GM21825 (cell line): ENCODE measurements around the gene CMTM5.
"Not testable (repeated sequence)": the region's sequence is repeated elsewhere in the genome, so short reads cannot be mapped to it uniquely, and the experiment has no call there.

ENCODE experiments used
- ATAC-seq: cut with Tn5 transposase; IDR thresholded peaks from one replicate; pipeline ENCODE4 v1.9.1; 2021; ENCODE audit warnings: mild to moderate bottlenecking, moderate library complexity; ENCODE audit not compliant: unreplicated experiment

The CMTM5 gene

GRCh38 chr14:23377573-23378563 lies 1.0 kb downstream of the CMTM5 start:
- ATAC-seq, result no peak

GRCh38 chr14:23378612-23379220 lies 1.9 kb downstream of the CMTM5 start:
- ATAC-seq, result no peak

- no peak for ATAC-seq
Measured at GRCh38 chr14:23379366-23380196, 2.7 kb downstream of the CMTM5 start.

- no peak for ATAC-seq
Measured at GRCh38 chr14:23380197-23380914, 3.5 kb downstream of the CMTM5 start.

- no peak for ATAC-seq
Measured at GRCh38 chr14:23380976-23381375, 4.1 kb downstream of the CMTM5 start.

- no peak for ATAC-seq
Measured at GRCh38 chr14:23381871-23382270, 5.0 kb downstream of the CMTM5 start.

- ATAC-seq, result no peak
Measured at GRCh38 chr14:23382276-23382675, 5.4 kb downstream of the CMTM5 start.

GRCh38 chr14:23382731-23383440 lies 6.0 kb downstream of the CMTM5 start:
- ATAC-seq, result no peak

- ATAC-seq, result no peak
Measured at GRCh38 chr14:23384364-23385080, 7.7 kb downstream of the CMTM5 start.

- ATAC-seq, result no peak
Measured at GRCh38 chr14:23385244-23385641, 8.4 kb downstream of the CMTM5 start.

GRCh38 chr14:23385642-23386265 lies 8.9 kb downstream of the CMTM5 start:
- ATAC-seq, result no peak

- ATAC-seq, result not testable (repeated sequence)
Measured at GRCh38 chr14:23386266-23386657, 9.4 kb downstream of the CMTM5 start.

- no peak for ATAC-seq
Measured at GRCh38 chr14:23386999-23387398, 10.2 kb downstream of the CMTM5 start.

- ATAC-seq, result no peak
Measured at GRCh38 chr14:23387916-23388882, 11.4 kb downstream of the CMTM5 start.

GRCh38 chr14:23388996-23389395 lies 12.2 kb downstream of the CMTM5 start:
- no peak for ATAC-seq

GRCh38 chr14:23389396-23389795 lies 12.6 kb downstream of the CMTM5 start:
- ATAC-seq, result no peak

GRCh38 chr14:23389871-23390270 lies 13.0 kb downstream of the CMTM5 start:
- not testable (repeated sequence) for ATAC-seq

GRCh38 chr14:23392613-23393012 lies 15.8 kb downstream of the CMTM5 start:
- no peak for ATAC-seq
